NCI-H146 (cell line): ENCODE data around the gene TNFSF12.

Experiments used
- DNase-seq: peaks from one replicate; lab custom pipeline; 2025; lab: John Stamatoyannopoulos, UW

TNFSF12 gene, protein sequence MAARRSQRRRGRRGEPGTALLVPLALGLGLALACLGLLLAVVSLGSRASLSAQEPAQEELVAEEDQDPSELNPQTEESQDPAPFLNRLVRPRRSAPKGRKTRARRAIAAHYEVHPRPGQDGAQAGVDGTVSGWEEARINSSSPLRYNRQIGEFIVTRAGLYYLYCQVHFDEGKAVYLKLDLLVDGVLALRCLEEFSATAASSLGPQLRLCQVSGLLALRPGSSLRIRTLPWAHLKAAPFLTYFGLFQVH

DNA sequence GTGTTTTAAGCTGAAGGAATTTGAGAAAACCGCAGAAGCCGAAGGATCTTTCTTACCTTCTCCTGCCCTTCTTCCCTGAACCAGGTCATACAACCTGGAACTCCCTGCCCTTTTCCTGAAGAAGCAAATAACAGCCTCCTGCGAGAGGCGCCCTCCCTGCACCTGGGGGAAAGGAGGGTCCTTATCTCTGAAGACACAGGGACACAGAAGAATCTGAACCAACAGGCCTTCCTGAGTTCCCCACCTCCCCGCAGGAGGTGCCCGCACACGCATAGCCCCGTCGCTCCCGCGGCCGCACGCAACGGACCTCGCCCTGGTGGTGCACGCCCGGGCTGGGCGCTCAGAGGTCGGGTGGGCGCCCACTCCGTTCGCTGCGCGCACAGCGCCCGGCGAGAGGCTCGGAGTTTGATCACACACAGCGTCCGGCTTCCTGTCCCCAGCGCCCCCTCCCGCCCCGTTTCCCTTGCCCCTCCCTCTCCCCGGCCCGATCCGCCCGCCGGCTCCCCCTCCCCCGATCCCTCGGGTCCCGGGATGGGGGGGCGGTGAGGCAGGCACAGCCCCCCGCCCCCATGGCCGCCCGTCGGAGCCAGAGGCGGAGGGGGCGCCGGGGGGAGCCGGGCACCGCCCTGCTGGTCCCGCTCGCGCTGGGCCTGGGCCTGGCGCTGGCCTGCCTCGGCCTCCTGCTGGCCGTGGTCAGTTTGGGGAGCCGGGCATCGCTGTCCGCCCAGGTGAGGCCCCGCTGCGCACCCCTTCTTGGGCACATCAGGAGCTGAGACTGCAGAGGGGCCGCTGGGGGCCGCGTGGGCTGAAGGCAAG lies at the start of gene TNFSF12:
TSS of gene TNFSF12 (plus strand) at position 474 of the 816 bp plus-strand sequence. CDS start at position 570, 96 bp downstream.
- DNase-seq = peak; percentile 40

DNA sequence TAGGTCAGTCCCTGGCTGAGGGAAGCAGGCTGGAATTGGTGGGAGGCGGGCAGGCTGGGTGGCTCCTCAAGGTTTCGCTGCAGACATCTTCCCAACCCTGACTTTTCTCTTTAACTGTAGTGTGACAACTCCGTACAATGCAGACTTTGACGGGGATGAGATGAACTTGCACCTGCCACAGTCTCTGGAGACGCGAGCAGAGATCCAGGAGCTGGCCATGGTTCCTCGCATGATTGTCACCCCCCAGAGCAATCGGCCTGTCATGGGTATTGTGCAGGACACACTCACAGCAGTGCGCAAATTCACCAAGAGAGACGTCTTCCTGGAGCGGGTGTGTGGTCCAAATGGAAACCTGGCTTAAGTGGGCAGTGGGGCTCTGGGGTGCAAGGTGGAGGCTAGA lies 49.7 kb upstream of the TNFSF12 start:
- no peak for DNase-seq

DNA sequence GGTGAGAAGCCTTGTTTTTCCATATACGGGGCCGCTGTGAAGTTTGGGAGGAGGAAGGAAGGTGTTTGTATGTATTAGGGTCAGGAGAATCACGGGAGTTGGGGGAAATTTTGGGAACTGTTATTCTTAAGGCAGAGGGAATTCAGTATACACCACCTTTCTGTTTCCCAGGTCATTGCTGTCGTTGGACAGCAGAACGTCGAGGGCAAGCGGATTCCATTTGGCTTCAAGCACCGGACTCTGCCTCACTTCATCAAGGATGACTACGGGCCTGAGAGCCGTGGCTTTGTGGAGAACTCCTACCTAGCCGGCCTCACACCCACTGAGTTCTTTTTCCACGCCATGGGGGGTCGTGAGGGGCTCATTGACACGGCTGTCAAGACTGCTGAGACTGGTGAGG lies 47.1 kb upstream of the TNFSF12 start:
- no peak for DNase-seq

DNA sequence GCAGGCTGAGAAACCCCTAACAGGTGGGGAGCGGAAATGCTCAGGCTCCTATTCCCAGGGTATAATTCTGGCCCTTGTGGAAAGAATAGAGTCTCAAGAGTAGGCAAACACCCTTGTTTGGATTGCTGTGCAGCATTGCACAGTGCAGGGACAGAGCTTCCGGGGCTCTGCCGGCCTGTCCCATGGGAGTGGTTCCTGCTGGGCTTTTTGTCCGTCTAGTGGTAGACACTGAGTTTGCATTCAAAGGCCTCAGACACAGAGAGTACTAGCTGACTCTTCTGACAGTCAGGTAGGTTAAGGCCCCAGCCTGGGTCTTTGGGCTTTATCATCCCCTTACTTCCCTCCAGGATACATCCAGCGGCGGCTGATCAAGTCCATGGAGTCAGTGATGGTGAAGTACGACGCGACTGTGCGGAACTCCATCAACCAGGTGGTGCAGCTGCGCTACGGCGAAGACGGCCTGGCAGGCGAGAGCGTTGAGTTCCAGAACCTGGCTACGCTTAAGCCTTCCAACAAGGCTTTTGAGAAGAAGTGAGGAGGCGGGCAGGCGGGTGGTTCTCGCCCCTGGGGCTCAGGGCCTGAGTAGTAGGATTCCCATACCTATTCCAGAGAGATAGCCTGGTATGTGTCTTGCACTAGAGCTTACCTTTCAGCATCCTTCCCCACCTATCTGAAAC lies 46.5 kb upstream of the TNFSF12 start:
- no peak for DNase-seq

GRCh38 chr17:7502987-7503386 lies 45.9 kb upstream of the TNFSF12 start:
- DNase-seq = no peak

DNA sequence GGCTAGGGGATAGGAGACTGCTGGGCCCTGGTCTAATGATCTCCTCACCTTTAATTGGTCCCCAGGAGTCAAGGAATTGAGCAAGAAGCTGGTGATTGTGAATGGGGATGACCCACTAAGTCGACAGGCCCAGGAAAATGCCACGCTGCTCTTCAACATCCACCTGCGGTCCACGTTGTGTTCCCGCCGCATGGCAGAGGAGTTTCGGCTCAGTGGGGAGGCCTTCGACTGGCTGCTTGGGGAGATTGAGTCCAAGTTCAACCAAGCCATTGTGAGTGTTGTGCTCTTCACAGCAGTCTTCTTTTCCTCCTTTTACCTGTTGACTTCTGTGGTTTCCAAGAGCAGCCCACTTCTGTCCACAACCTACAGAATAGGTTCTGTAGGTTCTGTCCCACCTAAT lies 45.3 kb upstream of the TNFSF12 start:
- DNase-seq = no peak

GRCh38 chr17:7508145-7508544 lies 40.7 kb upstream of the TNFSF12 start:
- no peak for DNase-seq

DNA sequence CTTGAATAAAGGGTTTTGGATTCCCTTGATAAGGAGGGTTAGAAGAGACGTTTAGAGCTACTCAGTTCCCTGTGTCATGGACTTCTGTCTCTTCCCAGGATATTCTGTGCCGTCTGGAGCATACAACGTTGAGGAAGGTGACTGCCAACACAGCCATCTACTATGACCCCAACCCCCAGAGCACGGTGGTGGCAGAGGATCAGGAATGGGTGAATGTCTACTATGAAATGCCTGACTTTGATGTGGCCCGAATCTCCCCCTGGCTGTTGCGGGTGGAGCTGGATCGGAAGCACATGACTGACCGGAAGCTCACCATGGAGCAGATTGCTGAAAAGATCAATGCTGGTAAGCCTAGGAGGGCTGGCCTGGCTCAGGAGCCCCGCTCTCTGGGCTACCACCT lies 40.0 kb upstream of the TNFSF12 start:
- no peak for DNase-seq

GRCh38 chr17:7509937-7510336 lies 38.9 kb upstream of the TNFSF12 start:
- no peak for DNase-seq

GRCh38 chr17:7511108-7511507 lies 37.8 kb upstream of the TNFSF12 start:
- no peak for DNase-seq

- DNase-seq = no peak
These were observed 36.8 kb upstream of the TNFSF12 start for GRCh38 chr17:7512105-7512504.

GRCh38 chr17:7512824-7513540 lies 35.9 kb upstream of the TNFSF12 start:
- DNase-seq = no peak

DNA sequence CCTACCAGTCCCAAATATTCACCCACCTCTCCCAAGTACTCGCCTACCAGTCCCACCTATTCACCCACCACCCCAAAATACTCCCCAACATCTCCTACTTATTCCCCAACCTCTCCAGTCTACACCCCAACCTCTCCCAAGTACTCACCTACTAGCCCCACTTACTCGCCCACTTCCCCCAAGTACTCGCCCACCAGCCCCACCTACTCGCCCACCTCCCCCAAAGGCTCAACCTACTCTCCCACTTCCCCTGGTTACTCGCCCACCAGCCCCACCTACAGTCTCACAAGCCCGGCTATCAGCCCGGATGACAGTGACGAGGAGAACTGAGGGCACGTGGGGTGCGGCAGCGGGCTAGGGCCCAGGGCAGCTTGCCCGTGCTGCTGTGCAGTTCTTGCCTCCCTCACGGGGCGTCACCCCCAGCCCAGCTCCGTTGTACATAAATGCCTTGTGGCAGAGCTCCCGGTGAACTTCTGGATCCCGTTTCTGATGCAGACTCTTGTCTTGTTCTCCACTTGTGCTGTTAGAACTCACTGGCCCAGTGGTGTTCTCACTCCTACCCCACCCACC lies 34.9 kb upstream of the TNFSF12 start:
- no peak for DNase-seq

DNA sequence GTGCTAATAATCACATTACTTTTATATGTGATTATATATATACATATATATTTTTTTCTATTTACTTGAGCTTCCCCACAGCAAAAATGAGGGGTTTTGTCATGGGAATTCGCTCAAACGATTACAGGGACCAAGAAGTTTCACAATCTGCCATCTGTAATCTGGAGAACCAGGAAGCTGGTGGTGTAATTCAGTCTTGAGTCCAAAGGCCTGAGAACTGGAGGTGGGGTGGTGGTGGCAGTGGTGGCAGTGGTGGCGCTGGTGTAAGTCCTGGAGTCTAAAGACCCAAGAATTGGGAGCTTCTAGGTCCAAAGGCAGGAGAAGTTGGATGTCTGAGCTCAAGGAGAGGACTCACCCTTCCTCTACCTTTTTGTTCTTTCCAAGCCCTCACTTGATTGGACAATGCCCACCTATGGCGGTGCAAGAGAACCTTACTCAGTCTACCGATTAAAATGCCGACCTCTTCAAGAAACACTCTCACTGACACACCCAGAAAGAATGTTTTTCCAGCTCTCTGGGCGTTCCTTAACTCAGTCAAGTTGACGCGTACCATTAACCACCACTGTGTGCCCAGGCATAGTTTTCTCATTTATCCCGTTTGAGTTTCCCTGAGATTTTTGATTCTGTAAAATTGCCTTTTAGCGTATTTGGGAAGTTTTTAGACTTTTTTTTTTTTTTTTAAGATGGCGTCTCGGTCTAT lies 32.8 kb upstream of the TNFSF12 start:
- DNase-seq = no peak

DNA sequence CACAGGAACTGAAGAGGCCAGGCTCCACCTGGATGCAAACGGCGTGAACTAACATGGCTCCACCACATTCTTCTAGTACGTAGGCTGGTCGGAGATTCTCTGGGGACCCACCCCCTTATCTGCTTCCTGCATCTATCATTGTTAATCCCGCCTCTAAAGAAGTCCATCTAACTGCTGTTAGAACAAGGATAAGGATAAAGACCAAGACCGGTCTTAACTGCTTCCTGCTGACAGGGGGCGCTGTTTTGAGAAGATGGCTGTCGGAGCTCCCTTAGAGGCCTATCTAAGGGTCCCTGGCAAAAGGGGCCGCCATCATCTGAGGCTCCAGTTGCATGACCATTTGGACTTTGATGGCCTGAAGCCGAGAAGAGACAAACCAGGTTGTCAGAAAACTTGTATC lies 25.8 kb upstream of the TNFSF12 start:
- DNase-seq = peak; percentile 42

- no peak for DNase-seq
These were observed 20.0 kb upstream of the TNFSF12 start for GRCh38 chr17:7528842-7529241.

GRCh38 chr17:7530023-7530900 lies 18.6 kb upstream of the TNFSF12 start:
- DNase-seq = no peak

DNA sequence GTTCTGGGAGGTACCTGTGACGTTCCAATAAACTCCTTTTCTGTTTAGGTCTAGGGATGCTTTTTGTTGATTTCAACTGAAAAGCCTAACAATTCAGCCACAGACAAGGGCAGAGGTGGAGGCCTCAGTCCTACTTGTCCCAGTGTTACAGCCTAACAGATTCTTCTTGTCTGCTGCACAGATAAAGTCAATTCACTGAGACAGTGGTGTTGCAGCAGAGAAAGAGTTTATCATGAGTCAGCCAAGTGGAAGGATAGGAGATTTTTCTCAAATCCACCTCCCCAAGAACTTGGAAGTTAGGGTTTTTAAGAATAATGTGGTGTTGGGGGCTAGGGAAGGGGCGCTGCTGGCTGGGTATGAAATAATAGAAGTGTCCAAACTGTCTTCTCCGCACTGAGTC lies 10.8 kb upstream of the TNFSF12 start:
- DNase-seq = no peak

GRCh38 chr17:7538891-7539545 lies 9.8 kb upstream of the TNFSF12 start:
- no peak for DNase-seq
